Panc1 (cell line): ENCODE results near the gene SPRR2D. TPM values are rescaled to one million over a fixed set of nuclear protein-coding genes. Genes with fewer than 3 reads are reported as not detected.
"Not testable (repeated sequence)": the region's sequence is repeated elsewhere in the genome, so short reads cannot be mapped to it uniquely, and the experiment has no call there.

Experiments
- ATAC-seq: fragments of 200-7000 bp; cut with Tn5 transposase; 2 replicates; pipeline ENCODE4 v1.9.1; 2020; ENCODE audit warnings: mild to moderate bottlenecking, moderate library complexity
- BruUV-seq: library from RNA; stranded (reverse); fragments of 400-500 nt; replicated peaks from 2 replicates; lab custom pipeline; 2021; lab: Mats Ljungman, UMichigan
- CTCF ChIA-PET: fragments of 300-600 bp; sonication (Branson Sonifier 250); formaldehyde crosslinking; loops from one replicate; lab custom pipeline; 2022; ENCODE audit warnings: antibody characterized with exemption; lab: Charles Lee
- POLR2A ChIA-PET: fragments of 300-600 bp; sonication (Branson Sonifier 250); formaldehyde crosslinking; loops from one replicate; lab custom pipeline; 2022; ENCODE audit warnings: antibody characterized with exemption; lab: Charles Lee
- DNase-seq: peaks from one replicate; pipeline ENCODE4 v3.0.0-alpha.2; 2010; ENCODE audit warnings: low read depth, low spot score
- H3K27ac ChIP-seq: 2 replicates; pipeline ENCODE4 v1.5.1; 2011; ENCODE audit warnings: mild to moderate bottlenecking, low read length, inconsistent platforms
- H3K27me3 ChIP-seq: fragments of 200-500 bp; sonication (Bioruptor generic); 2 replicates; pipeline ENCODE4 v1.6.0; 2014; ENCODE audit warnings: low read length, inconsistent platforms; ENCODE audit not compliant: control insufficient read depth, insufficient read depth
- H3K36me3 ChIP-seq: fragments of 200-500 bp; sonication (Bioruptor generic); 2 replicates; pipeline ENCODE4 v1.5.1; 2014; ENCODE audit warnings: inconsistent platforms, mild to moderate bottlenecking, low read length, moderate library complexity; ENCODE audit not compliant: control insufficient read depth, insufficient read depth
- H3K4me1 ChIP-seq: 2 replicates; pipeline ENCODE4 v1.5.1; 2011; ENCODE audit warnings: inconsistent platforms, mild to moderate bottlenecking, low read length, moderate library complexity; ENCODE audit not compliant: control insufficient read depth, insufficient read depth
- H3K4me3 ChIP-seq, 2 experiments: 2 replicates each; pipeline ENCODE4 v1.5.1; 2011 to 2012; ENCODE audit warnings: low read depth in 2 of 2, low read length in 2 of 2, mild to moderate bottlenecking in 2 of 2, inconsistent platforms in 1 of 2, moderate library complexity in 1 of 2
- H3K9me3 ChIP-seq: fragments of 200-500 bp; sonication (Bioruptor generic); 2 replicates; pipeline ENCODE4 v1.5.1; 2014; ENCODE audit warnings: low read depth, mild to moderate bottlenecking, inconsistent platforms, low read length, moderate library complexity; ENCODE audit not compliant: control insufficient read depth, insufficient read depth
- POLR2AphosphoS5 ChIP-seq: IDR thresholded peaks from 2 replicates; pipeline ENCODE4 v1.6.1; 2012; ENCODE audit warnings: mild to moderate bottlenecking, low read depth, low read length, moderate library complexity
- SIN3A ChIP-seq: IDR thresholded peaks from 2 replicates; pipeline ENCODE4 v1.6.1; 2012; ENCODE audit warnings: low read depth, mild to moderate bottlenecking, low read length, moderate library complexity, borderline replicate concordance; ENCODE audit not compliant: insufficient read depth
- TCF7L2 ChIP-seq: IDR thresholded peaks from 2 replicates; pipeline ENCODE4 v1.6.1; 2011; ENCODE audit warnings: mild to moderate bottlenecking, low read depth, low read length, inconsistent platforms
- in situ Hi-C: cut with HindIII; loops from 2 replicates; pipeline ENCODE4 v1.10.0; 2016; ENCODE audit warnings: low sequenced_read_pairs, low pct_unique_long_range_greater_than_20kb
- intact Hi-C: fragments of 100-400 bp; cut with micrococcal nuclease; formaldehyde crosslinking; loops from one replicate; pipeline ENCODE4 v1.10.0; 2022; ENCODE audit not compliant: unreplicated experiment
- total RNA-seq: library from RNA; stranded (reverse); gene quantifications from one replicate; pipeline ENCODE4 v1.2.1, GENCODE V29; 2021; ENCODE audit not compliant: unreplicated experiment
- TF ChIP-seq, protein P1 (sequence below), 2 experiments: IDR thresholded peaks; 2 replicates each; pipeline ENCODE4 v1.6.1; 2011 to 2012; ENCODE audit warnings: low read depth in 2 of 2, control low read depth in 1 of 2, low read length in 1 of 2, mild to moderate bottlenecking in 1 of 2, moderate library complexity in 1 of 2; ENCODE audit not compliant: insufficient read depth in 1 of 2
- TF ChIP-seq, protein P2 (sequence below): fragments of 450-650 bp; IDR thresholded peaks from 2 replicates; pipeline ENCODE4 v1.5.1; 2017; ENCODE audit warnings: mild to moderate bottlenecking

SPRR2D gene
- total RNA-seq, 1 experiment from 2014 or later, result not detected

DNA sequence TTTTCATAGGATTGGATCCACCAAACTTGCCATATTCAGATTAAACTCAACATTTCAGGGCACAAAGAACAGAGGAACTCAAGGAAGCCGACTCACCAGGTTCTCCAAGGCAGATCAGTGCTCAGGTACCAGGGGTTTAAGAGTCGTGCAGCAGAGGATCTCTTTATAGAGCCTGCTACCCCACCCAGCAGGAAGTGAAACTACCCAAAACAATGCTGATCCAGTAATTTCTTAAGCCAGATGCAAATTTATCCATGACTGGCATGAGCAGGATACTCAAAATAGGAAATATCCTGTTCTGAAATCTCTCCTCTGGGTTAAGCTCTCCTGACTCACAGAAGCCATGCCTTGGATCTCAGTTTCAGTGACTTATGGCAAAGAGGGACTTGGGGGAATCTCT lies 16.5 kb upstream of the SPRR2D start, which contains the start of gene SPRR2A:
TSS of gene SPRR2A (minus strand) at position 138 of the 400 bp plus-strand sequence. CDS start 777 bp downstream, outside the sequence.
- no peak within 1 kb of the TSS for H3K27ac ChIP-seq

DNA sequence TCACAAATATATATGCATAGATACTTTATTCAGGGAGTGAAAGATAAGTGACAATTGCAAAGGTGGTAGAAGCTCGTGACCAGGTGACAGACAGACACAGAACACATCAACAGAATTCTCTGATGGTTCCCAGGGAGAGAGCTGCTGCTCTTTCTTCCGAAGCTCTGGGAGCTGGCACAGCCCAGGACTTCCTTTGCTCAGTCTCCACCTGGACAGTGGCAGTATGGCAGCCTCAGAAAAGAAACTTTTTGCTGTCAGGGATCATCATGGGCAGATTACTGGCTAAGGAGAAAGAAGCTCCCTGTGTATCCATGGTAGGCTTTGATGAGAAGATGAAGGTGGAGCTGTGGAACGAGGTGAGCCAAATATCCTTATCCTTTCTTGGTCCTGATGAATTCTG lies 15.2 kb upstream of the SPRR2D start:
- BruUV-seq, H3K4me3 ChIP-seq, H3K36me3 ChIP-seq, H3K9me3 ChIP-seq, DNase-seq, POLR2A ChIA-PET, H3K27me3 ChIP-seq, H3K4me1 ChIP-seq, intact Hi-C loops, H3K27ac ChIP-seq, CTCF ChIA-PET, ATAC-seq, in situ Hi-C loops: not testable (repeated sequence)

More for the DNA sequence above, 16.5 kb upstream of the SPRR2D start, which contains the start of gene SPRR2A:
- BruUV-seq, result no TSS peak
- H3K36me3 ChIP-seq, result no peaks in the 10 kb centered on the region
- in situ Hi-C loops (no loop called here), intact Hi-C loops (no loop called here)
- TF ChIP-seq, protein P1, sequence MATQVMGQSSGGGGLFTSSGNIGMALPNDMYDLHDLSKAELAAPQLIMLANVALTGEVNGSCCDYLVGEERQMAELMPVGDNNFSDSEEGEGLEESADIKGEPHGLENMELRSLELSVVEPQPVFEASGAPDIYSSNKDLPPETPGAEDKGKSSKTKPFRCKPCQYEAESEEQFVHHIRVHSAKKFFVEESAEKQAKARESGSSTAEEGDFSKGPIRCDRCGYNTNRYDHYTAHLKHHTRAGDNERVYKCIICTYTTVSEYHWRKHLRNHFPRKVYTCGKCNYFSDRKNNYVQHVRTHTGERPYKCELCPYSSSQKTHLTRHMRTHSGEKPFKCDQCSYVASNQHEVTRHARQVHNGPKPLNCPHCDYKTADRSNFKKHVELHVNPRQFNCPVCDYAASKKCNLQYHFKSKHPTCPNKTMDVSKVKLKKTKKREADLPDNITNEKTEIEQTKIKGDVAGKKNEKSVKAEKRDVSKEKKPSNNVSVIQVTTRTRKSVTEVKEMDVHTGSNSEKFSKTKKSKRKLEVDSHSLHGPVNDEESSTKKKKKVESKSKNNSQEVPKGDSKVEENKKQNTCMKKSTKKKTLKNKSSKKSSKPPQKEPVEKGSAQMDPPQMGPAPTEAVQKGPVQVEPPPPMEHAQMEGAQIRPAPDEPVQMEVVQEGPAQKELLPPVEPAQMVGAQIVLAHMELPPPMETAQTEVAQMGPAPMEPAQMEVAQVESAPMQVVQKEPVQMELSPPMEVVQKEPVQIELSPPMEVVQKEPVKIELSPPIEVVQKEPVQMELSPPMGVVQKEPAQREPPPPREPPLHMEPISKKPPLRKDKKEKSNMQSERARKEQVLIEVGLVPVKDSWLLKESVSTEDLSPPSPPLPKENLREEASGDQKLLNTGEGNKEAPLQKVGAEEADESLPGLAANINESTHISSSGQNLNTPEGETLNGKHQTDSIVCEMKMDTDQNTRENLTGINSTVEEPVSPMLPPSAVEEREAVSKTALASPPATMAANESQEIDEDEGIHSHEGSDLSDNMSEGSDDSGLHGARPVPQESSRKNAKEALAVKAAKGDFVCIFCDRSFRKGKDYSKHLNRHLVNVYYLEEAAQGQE (IDR thresholded peaks at IDR 0.05; ENCODE audit: insufficient read depth in 1 of 2, low read depth in 2 of 2, low read length in 1 of 2), result no peak
- TF ChIP-seq TCF7L2, result no peak
- TF ChIP-seq, protein P2, sequence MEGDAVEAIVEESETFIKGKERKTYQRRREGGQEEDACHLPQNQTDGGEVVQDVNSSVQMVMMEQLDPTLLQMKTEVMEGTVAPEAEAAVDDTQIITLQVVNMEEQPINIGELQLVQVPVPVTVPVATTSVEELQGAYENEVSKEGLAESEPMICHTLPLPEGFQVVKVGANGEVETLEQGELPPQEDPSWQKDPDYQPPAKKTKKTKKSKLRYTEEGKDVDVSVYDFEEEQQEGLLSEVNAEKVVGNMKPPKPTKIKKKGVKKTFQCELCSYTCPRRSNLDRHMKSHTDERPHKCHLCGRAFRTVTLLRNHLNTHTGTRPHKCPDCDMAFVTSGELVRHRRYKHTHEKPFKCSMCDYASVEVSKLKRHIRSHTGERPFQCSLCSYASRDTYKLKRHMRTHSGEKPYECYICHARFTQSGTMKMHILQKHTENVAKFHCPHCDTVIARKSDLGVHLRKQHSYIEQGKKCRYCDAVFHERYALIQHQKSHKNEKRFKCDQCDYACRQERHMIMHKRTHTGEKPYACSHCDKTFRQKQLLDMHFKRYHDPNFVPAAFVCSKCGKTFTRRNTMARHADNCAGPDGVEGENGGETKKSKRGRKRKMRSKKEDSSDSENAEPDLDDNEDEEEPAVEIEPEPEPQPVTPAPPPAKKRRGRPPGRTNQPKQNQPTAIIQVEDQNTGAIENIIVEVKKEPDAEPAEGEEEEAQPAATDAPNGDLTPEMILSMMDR, result no peak
- TF ChIP-seq SIN3A, result no peak
- no peak for TF ChIP-seq POLR2AphosphoS5
- ChIA-PET CTCF (interaction anchor here (0.8 kb wide), 1 partner anchor 135 kb away, joined by 3 read pairs; no protein-coding TSS in a partner anchor), POLR2A (no interaction called here)
- peaks cover 5% of the 10 kb centered on the region; the same call in 1 of the 2 replicates for H3K27me3 ChIP-seq
- no peaks in the 10 kb centered on the region for H3K9me3 ChIP-seq
- ATAC-seq (no peak), DNase-seq (no peak)
- H3K4me1 ChIP-seq, result no peaks in the 10 kb centered on the region
- H3K4me3 ChIP-seq, result no peak within 1 kb of the TSS

DNA sequence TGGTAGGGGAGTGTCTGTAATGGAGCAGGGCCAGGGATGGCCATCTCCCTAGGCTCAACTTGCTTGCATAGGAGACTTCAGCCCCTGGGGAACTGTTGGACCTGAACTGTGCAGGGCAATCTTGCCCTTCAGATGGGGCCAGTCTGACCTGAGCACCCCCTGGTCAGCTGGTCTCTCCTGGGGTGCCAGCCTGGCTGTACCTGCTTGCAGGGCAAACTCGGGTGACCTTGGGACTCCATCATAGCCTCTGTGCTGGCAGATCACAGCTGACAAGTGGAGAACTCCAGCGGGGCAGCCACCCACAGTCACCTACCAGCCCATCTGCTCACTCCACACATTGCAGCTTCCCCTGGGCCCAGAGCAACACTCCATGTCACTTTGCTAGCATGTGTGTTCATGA lies 8.3 kb upstream of the SPRR2D start:
- no peaks in the 10 kb centered on the region for H3K9me3 ChIP-seq
- intact Hi-C loops (no loop called here), in situ Hi-C loops (no loop called here)
- no peak overlapping the region for H3K27ac ChIP-seq
- H3K4me1 ChIP-seq, result no peaks in the 10 kb centered on the region
- H3K36me3 ChIP-seq, result no peaks in the 10 kb centered on the region
- TF ChIP-seq, protein P1 (IDR thresholded peaks at IDR 0.05; ENCODE audit: insufficient read depth in 1 of 2, low read depth in 2 of 2, low read length in 1 of 2), result no peak
- TF ChIP-seq, protein P2, result no peak
- no peak for TF ChIP-seq POLR2AphosphoS5
- TF ChIP-seq TCF7L2, result no peak
- no peak for TF ChIP-seq SIN3A
- ChIA-PET POLR2A (no interaction called here), CTCF (no interaction called here)
- no TSS peak for BruUV-seq
- ATAC-seq (no peak), DNase-seq (no peak)
- H3K4me3 ChIP-seq, result no peak overlapping the region
- peaks cover 4% of the 10 kb centered on the region; the same call in 1 of the 2 replicates for H3K27me3 ChIP-seq
